Testis (tissue), 3 donors: Measurements from ENCODE around the gene MT3. TPM values are rescaled to one million over a fixed set of nuclear protein-coding genes. Genes with fewer than 3 reads are reported as not detected.

Experiments
- DNase-seq: peaks from one replicate; pipeline ENCODE4 v3.0.0-alpha.2; 2019
- H3K27ac ChIP-seq, 2 donors: fragments of 200-600 bp; sonication (generic); one replicate each; pipeline ENCODE4 v1.5.1; 2019
- H3K27me3 ChIP-seq: fragments of 200-600 bp; sonication (generic); one replicate; pipeline ENCODE4 v1.5.1; 2019
- H3K36me3 ChIP-seq: fragments of 200-600 bp; sonication (generic); one replicate; pipeline ENCODE4 v1.5.1; 2017; ENCODE audit warnings: low read depth; ENCODE audit errors: missing control alignments
- H3K4me1 ChIP-seq: fragments of 200-600 bp; sonication (generic); one replicate; pipeline ENCODE4 v1.5.1; 2019
- H3K4me3 ChIP-seq, 2 donors: fragments of 200-600 bp; sonication (generic); one replicate each; pipeline ENCODE4 v1.5.1; 2017 to 2019
- H3K9me3 ChIP-seq: fragments of 200-600 bp; sonication (generic); one replicate; pipeline ENCODE4 v1.5.1; 2017
- CTCF ChIP-seq, 3 experiments: fragments of 450-650 bp in 2 of 3; fragments of 200-600 bp in 1 of 3; sonication (generic) in 1 of 3; IDR thresholded peaks; one replicate each; pipeline ENCODE4 v1.5.1; 2016 to 2019; ENCODE audit warnings: antibody characterized with exemption in 3 of 3, mild to moderate bottlenecking in 2 of 3, moderate library complexity in 1 of 3
- POLR2A ChIP-seq: fragments of 450-650 bp; IDR thresholded peaks from one replicate; pipeline ENCODE4 v1.6.1; 2017; ENCODE audit warnings: antibody characterized with exemption, mild to moderate bottlenecking, moderate library complexity
- WGBS, 2 donors: methylation state at CpG; one replicate each; pipeline ENCODE4 v1.1.5; 2018; 5-methylcytosine and 5-hydroxymethylcytosine counted together
- intact Hi-C: fragments of 100-400 bp; cut with DNase I; formaldehyde crosslinking; loops from one replicate; pipeline ENCODE4 v1.15.1; 2023; ENCODE audit warnings: low total_unique reads
- polyA plus RNA-seq: library from polyadenylated mRNA; stranded (reverse); fragments of 350-450 nt; fragmentation: Illumina TruSeq; extraction: RNeasy Lipid Tissue Mini Kit (QIAGEN cat#74804); gene quantifications from one replicate; pipeline ENCODE4 v1.2.3, GENCODE V29; 2014; ENCODE audit warnings: low read depth, low replicate concordance; ENCODE audit not compliant: insufficient read depth
- total RNA-seq, 2 donors: library from RNA; depleted of rRNA; stranded (reverse); fragments of >200 nt; gene quantifications; one replicate each; pipeline ENCODE4 v1.2.3, GENCODE V29; 2016

Gene MT3
- total and polyA plus RNA-seq, 3 donors from 2014 or later = 4.6 to 12.0 TPM; not detected in 1

GRCh38 chr16:56615353-56615752 lies 26.0 kb downstream of the MT3 start:
- H3K27ac ChIP-seq = no peak overlapping the region
- H3K9me3 ChIP-seq = no peaks in the 10 kb centered on the region
- TF ChIP-seq CTCF (IDR thresholded peaks at IDR 0.05) (no peak), POLR2A (no peak)
- 93 to 98% methylated on average over 3 of the region's 3 CpGs for WGBS, 2 donors
- no peak overlapping the region for H3K4me3 ChIP-seq
- peaks cover 9% of the 10 kb centered on the region for H3K4me1 ChIP-seq
- no peaks in the 10 kb centered on the region for H3K27me3 ChIP-seq
- intact Hi-C loops = no loop called here
- no peaks in the 10 kb centered on the region for H3K36me3 ChIP-seq
- DNase-seq = no peak

- no peak for DNase-seq
- intact Hi-C loops = no loop called here
- Histone ChIP-seq H3K27ac (no peak overlapping the region), H3K27me3 (no peaks in the 10 kb centered on the region), H3K4me1 (peaks cover 6% of the 10 kb centered on the region), H3K36me3 (no peaks in the 10 kb centered on the region), H3K9me3 (no peaks in the 10 kb centered on the region), H3K4me3 (peak overlapping the region; percentile 7 to 51)
- TF ChIP-seq POLR2A (no peak), CTCF (IDR thresholded peaks at IDR 0.05) (no peak)
- WGBS, 2 donors = 46 to 50% methylated on average over 21 to 22 of the region's 23 CpGs
Measured at GRCh38 chr16:56616608-56617211, 27.4 kb downstream of the MT3 start.

- Histone ChIP-seq H3K4me1 (peaks cover 6% of the 10 kb centered on the region), H3K27ac (no peak overlapping the region), H3K4me3 (peak overlapping the region; percentile 7 to 51), H3K36me3 (no peaks in the 10 kb centered on the region), H3K27me3 (no peaks in the 10 kb centered on the region), H3K9me3 (no peaks in the 10 kb centered on the region)
- TF ChIP-seq CTCF (IDR thresholded peaks at IDR 0.05) (no peak), POLR2A (no peak)
- intact Hi-C loops = no loop called here
- DNase-seq = peak; percentile 66
- 3 to 8% methylated on average over 19 to 41 of the region's 41 CpGs for WGBS, 2 donors
Measured at GRCh38 chr16:56617212-56618085, 28.1 kb downstream of the MT3 start.

- Histone ChIP-seq H3K4me1 (peaks cover 6% of the 10 kb centered on the region), H3K9me3 (no peaks in the 10 kb centered on the region), H3K36me3 (no peaks in the 10 kb centered on the region), H3K27me3 (no peaks in the 10 kb centered on the region), H3K4me3 (no peak overlapping the region), H3K27ac (no peak overlapping the region)
- no peak for DNase-seq
- no peak for TF ChIP-seq POLR2A
- no peak for TF ChIP-seq CTCF (IDR thresholded peaks at IDR 0.05)
- intact Hi-C loops = no loop called here
- 76 to 86% methylated on average over 5 to 6 of the region's 6 CpGs for WGBS, 2 donors
Measured at GRCh38 chr16:56618138-56618537, 28.8 kb downstream of the MT3 start.
